ENCODE measurements around the gene TNFSF11.

The TNFSF11 gene

GRCh38 chr13:42612021-42612765, 38.2 kb downstream of the TNFSF11 start:
- no peak for DNase-seq

GRCh38 chr13:42614436-42615035, 40.6 kb downstream of the TNFSF11 start:
- no peak for DNase-seq

GRCh38 chr13:42615691-42616090, 41.7 kb downstream of the TNFSF11 start:
- DNase-seq, result no peak

GRCh38 chr13:42617221-42617620, 43.3 kb downstream of the TNFSF11 start:
- no peak for DNase-seq

GRCh38 chr13:42623916-42624315, 50.0 kb downstream of the TNFSF11 start:
- DNase-seq, result no peak

- no peak for DNase-seq
Observed at GRCh38 chr13:42625611-42626010, 51.7 kb downstream of the TNFSF11 start.

- no peak for DNase-seq
Observed at GRCh38 chr13:42626176-42626860, 52.4 kb downstream of the TNFSF11 start.

GRCh38 chr13:42628666-42629065, 54.7 kb downstream of the TNFSF11 start:
- no peak for DNase-seq

- DNase-seq, result no peak
Observed at GRCh38 chr13:42631181-42631580, 57.2 kb downstream of the TNFSF11 start.

GRCh38 chr13:42633495-42633894, 59.5 kb downstream of the TNFSF11 start:
- DNase-seq, result no peak

- no peak for DNase-seq
Observed at GRCh38 chr13:42638101-42638500, 64.1 kb downstream of the TNFSF11 start.

- no peak for DNase-seq
Observed at GRCh38 chr13:42638886-42639285, 64.9 kb downstream of the TNFSF11 start.

- no peak for DNase-seq
Observed at GRCh38 chr13:42643076-42643475, 69.1 kb downstream of the TNFSF11 start.

- no peak for DNase-seq
Observed at GRCh38 chr13:42644841-42645240, 70.9 kb downstream of the TNFSF11 start.

- no peak for DNase-seq
Observed at GRCh38 chr13:42645717-42646116, 71.8 kb downstream of the TNFSF11 start.

- no peak for DNase-seq
Observed at GRCh38 chr13:42649141-42649540, 75.2 kb downstream of the TNFSF11 start.

- DNase-seq, result no peak
Observed at GRCh38 chr13:42649831-42650230, 75.9 kb downstream of the TNFSF11 start.

GRCh38 chr13:42650506-42650905, 76.6 kb downstream of the TNFSF11 start:
- DNase-seq, result no peak

GRCh38 chr13:42651936-42652641, 78.1 kb downstream of the TNFSF11 start:
- no peak for DNase-seq

- DNase-seq, result no peak
Observed at GRCh38 chr13:42652642-42653415, 78.9 kb downstream of the TNFSF11 start.

- no peak for DNase-seq
Observed at GRCh38 chr13:42653679-42654078, 79.7 kb downstream of the TNFSF11 start.

- DNase-seq, result no peak
Observed at GRCh38 chr13:42654212-42654611, 80.3 kb downstream of the TNFSF11 start.

GRCh38 chr13:42654722-42655121, 80.8 kb downstream of the TNFSF11 start:
- DNase-seq, result no peak

All from SIG-M5 (cell line).